ENCODE data around the gene GPR6. TPM values are rescaled to one million over a fixed set of nuclear protein-coding genes. Genes with fewer than 3 reads are reported as not detected.

GPR6 gene
- total RNA-seq, 1 experiment from 2014 or later = 0.20 TPM

DNA sequence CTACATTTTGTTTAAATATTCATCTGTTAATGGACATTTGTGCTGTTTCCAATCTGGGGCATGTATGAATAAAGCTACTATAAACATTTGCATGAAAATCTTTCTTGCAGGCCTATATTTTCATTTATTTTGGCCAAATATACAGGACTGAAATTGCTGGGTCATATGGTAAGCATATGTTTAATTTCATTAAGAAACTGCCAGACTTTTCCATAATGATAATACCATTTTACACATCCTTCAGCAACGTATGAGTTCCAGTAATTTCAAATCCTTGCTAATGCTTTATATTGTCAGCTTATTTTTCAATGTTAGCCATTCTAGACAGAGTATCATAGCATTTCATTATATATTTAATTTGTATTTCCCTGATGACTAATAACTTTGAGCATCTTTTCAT is 51.0 kb downstream of the GPR6 start:
- Histone ChIP-seq H3K79me1 (ENCODE audit: insufficient read depth, low read depth, low read length, poor library complexity, severe bottlenecking) (no peaks in the 10 kb centered on the region), H3K4me2 (ENCODE audit: insufficient read depth, insufficient read length, low read length) (no peak overlapping the region), H3K23me2 (ENCODE audit: insufficient read length, low read depth, low read length, poor library complexity, severe bottlenecking) (no peaks in the 10 kb centered on the region), H3K18ac (ENCODE audit: insufficient read length, low read depth, low read length) (no peak overlapping the region), H2AFZ (ENCODE audit: low read length) (no peak overlapping the region), H2BK120ac (ENCODE audit: low read depth, low read length, poor library complexity, severe bottlenecking) (no peak overlapping the region), H3K23ac (ENCODE audit: insufficient read length, low read depth, low read length) (no peak overlapping the region), H2BK5ac (ENCODE audit: insufficient read length, low read length) (no peak overlapping the region), H2BK15ac (ENCODE audit: low read depth, low read length) (no peak overlapping the region), H2AK5ac (ENCODE audit: insufficient read length, low read length) (no peak overlapping the region), H3K9ac (ENCODE audit: extremely low read depth, insufficient read length, low read length) (no peak overlapping the region), H3T11ph (ENCODE audit: low read length) (no peak overlapping the region), H3K14ac (ENCODE audit: insufficient read depth, low read length) (no peak overlapping the region), H4K20me1 (ENCODE audit: control insufficient read depth, insufficient read depth, insufficient read length) (no peaks in the 10 kb centered on the region), H3K9me3 (ENCODE audit: control insufficient read depth, low read depth, low read length) (peaks cover 6% of the 10 kb centered on the region), H4K5ac (ENCODE audit: insufficient read length, low read depth, low read length) (no peak overlapping the region), H4K91ac (ENCODE audit: insufficient read length, low read depth, low read length) (no peak overlapping the region), H3K56ac (ENCODE audit: insufficient read length, low read depth, low read length) (no peak overlapping the region), H2BK12ac (ENCODE audit: insufficient read length, low read depth, low read length) (no peak overlapping the region), H4K8ac (replicated peaks; ENCODE audit: insufficient read length, low read depth, low read length) (no peak overlapping the region), H3K27me3 (ENCODE audit: insufficient read depth, low read length) (no peaks in the 10 kb centered on the region), H3K79me2 (ENCODE audit: insufficient read depth, low read length) (no peaks in the 10 kb centered on the region), H3K4me1 (ENCODE audit: insufficient read depth, low read length) (no peaks in the 10 kb centered on the region), H2BK20ac (ENCODE audit: low read depth, low read length, poor library complexity, severe bottlenecking) (no peak overlapping the region), H3K4ac (ENCODE audit: low read depth, low read length) (no peak overlapping the region), H3K27ac (ENCODE audit: insufficient read length, low read depth, low read length) (no peak overlapping the region)
- Mint-ChIP-seq H3K36me3 (ENCODE audit: insufficient read depth in 1 of 3, low read depth in 3 of 3) (peaks cover 0 to 16% (median 3%) of the 10 kb centered on the region in 3 experiments; a peak in 5 of 7 replicates), H3K27me3 (ENCODE audit: low read depth) (peaks cover under 1% of the 10 kb centered on the region; the same call in 1 of the 2 replicates), H3K27ac (no peak overlapping the region), H3K9me3 (peaks cover 13 to 16% of the 10 kb centered on the region in 2 experiments), H3K4me3 (no peak overlapping the region), H3K4me1 (no peaks in the 10 kb centered on the region)
- WGBS (ENCODE audit: extremely low coverage, insufficient read length, low lambda C conversion rate) = no CpG with 5 or more reads among the region's 1 CpG
- no peak for TF ChIP-seq CTCF (conservative IDR thresholded peaks at IDR 0.05)
- DNase-seq = no peak

Other genes starting within 250 kb of the GPR6 start
- 28.6 and 29.3 TPM in 2 replicates for gene WASF1, start 201.4 kb downstream of the GPR6 start, total RNA-seq (2021)
- 22.3 and 23.5 TPM in 2 replicates for gene CDC40, start 202.1 kb downstream of the GPR6 start, total RNA-seq (2021)

Data from H9 (cell line).